GM23338 (cell line): ENCODE results near the gene ADAMTS13. TPM values are rescaled to one million over a fixed set of nuclear protein-coding genes. Genes with fewer than 3 reads are reported as not detected.

Experiments used
- ATAC-seq: fragments of 200-7000 bp; cut with Tn5 transposase; 3 replicates; pipeline ENCODE4 v1.9.1; 2020
- DNase-seq: peaks from one replicate; pipeline ENCODE4 v3.0.0-alpha.2; 2015; ENCODE audit warnings: low spot score
- H2AFZ ChIP-seq: fragments of 200-600 bp; sonication (generic); 2 replicates; pipeline ENCODE4 v1.8.0; 2016; ENCODE audit warnings: antibody characterized with exemption, mild to moderate bottlenecking, moderate library complexity
- H3F3A ChIP-seq: fragments of 200-600 bp; sonication (generic); replicated peaks from 2 replicates; pipeline ENCODE4 v1.8.0; 2017; ENCODE audit warnings: antibody characterized with exemption, mixed run types, low read depth
- H3K27ac ChIP-seq: fragments of 200-600 bp; sonication (generic); 2 replicates; pipeline ENCODE4 v1.6.1; 2016; ENCODE audit warnings: low read depth
- H3K27me3 ChIP-seq: fragments of 200-600 bp; sonication (generic); 2 replicates; pipeline ENCODE4 v1.8.0; 2016; ENCODE audit warnings: mild to moderate bottlenecking, mixed run types, moderate library complexity; ENCODE audit not compliant: insufficient read depth
- H3K36me3 ChIP-seq: fragments of 200-600 bp; sonication (generic); 2 replicates; pipeline ENCODE4 v1.8.0; 2016; ENCODE audit warnings: mild to moderate bottlenecking; ENCODE audit not compliant: insufficient read depth
- H3K4me1 ChIP-seq: fragments of 200-600 bp; sonication (generic); 2 replicates; pipeline ENCODE4 v1.8.0; 2016; ENCODE audit warnings: mild to moderate bottlenecking, moderate library complexity; ENCODE audit not compliant: insufficient read depth
- H3K4me2 ChIP-seq: fragments of 200-600 bp; sonication (generic); 2 replicates; pipeline ENCODE4 v1.7.1; 2017; ENCODE audit warnings: mixed run types
- H3K4me3 ChIP-seq: fragments of 200-600 bp; sonication (generic); 2 replicates; pipeline ENCODE4 v1.6.1; 2016; ENCODE audit warnings: mixed run types
- H3K79me2 ChIP-seq: fragments of 200-600 bp; sonication (generic); replicated peaks from 2 replicates; pipeline ENCODE4 v1.8.0; 2017; ENCODE audit warnings: mild to moderate bottlenecking; ENCODE audit not compliant: insufficient read depth
- H3K9me2 ChIP-seq: fragments of 200-600 bp; sonication (generic); 2 replicates; pipeline ENCODE4 v1.8.0; 2017; ENCODE audit not compliant: insufficient read depth
- H4K20me1 ChIP-seq: fragments of 200-600 bp; sonication (generic); replicated peaks from 2 replicates; pipeline ENCODE4 v1.8.0; 2017; ENCODE audit warnings: mild to moderate bottlenecking; ENCODE audit not compliant: insufficient read depth
- H3K27ac Mint-ChIP-seq: 2 replicates; pipeline ENCODE4 v1.8.0; 2020; ENCODE audit warnings: inconsistent platforms, mild to moderate bottlenecking, moderate library complexity, mixed read lengths
- H3K27me3 Mint-ChIP-seq: 3 replicates; pipeline ENCODE4 v1.8.0; 2022; ENCODE audit warnings: low read depth, mild to moderate bottlenecking, moderate library complexity, mixed read lengths, inconsistent platforms; ENCODE audit not compliant: insufficient read depth, poor library complexity
- H3K36me3 Mint-ChIP-seq: 3 replicates; pipeline ENCODE4 v1.8.0; 2021; ENCODE audit warnings: low read depth, mild to moderate bottlenecking, inconsistent platforms, moderate library complexity, mixed read lengths
- H3K4me1 Mint-ChIP-seq: 3 replicates; pipeline ENCODE4 v1.8.0; 2020; ENCODE audit warnings: mild to moderate bottlenecking, inconsistent platforms, mixed read lengths
- H3K4me3 Mint-ChIP-seq: 3 replicates; pipeline ENCODE4 v1.8.0; 2021; ENCODE audit warnings: moderate library complexity, mild to moderate bottlenecking, inconsistent platforms, mixed read lengths
- H3K9me3 Mint-ChIP-seq: 3 replicates; pipeline ENCODE4 v1.8.0; 2020; ENCODE audit warnings: moderate library complexity, mild to moderate bottlenecking, inconsistent platforms, mixed read lengths
- CTCF ChIP-seq, 2 experiments: fragments of 200-600 bp in 1 of 2; sonication (generic) in 1 of 2; conservative IDR thresholded peaks; 2 replicates each; pipeline versions ENCODE4 v1.5.1 to v1.6.1; 2016 to 2017; ENCODE audit warnings: antibody characterized with exemption in 2 of 2, low read depth in 2 of 2, mild to moderate bottlenecking in 2 of 2, moderate library complexity in 1 of 2
- EZH2 ChIP-seq: fragments of 200-600 bp; sonication (generic); IDR thresholded peaks from one replicate; pipeline ENCODE4 v1.8.0; 2017; ENCODE audit warnings: antibody characterized with exemption, mild to moderate bottlenecking, low read depth; ENCODE audit not compliant: unreplicated experiment
- EZH2phosphoT487 ChIP-seq: fragments of 200-600 bp; sonication (generic); IDR thresholded peaks from one replicate; pipeline ENCODE4 v1.8.1; 2018; ENCODE audit warnings: antibody characterized with exemption; ENCODE audit not compliant: unreplicated experiment
- NANOG ChIP-seq: IDR thresholded peaks from 2 replicates; pipeline ENCODE4 v1.6.1; 2016; ENCODE audit warnings: antibody characterized with exemption, borderline replicate concordance
- POLR2AphosphoS5 ChIP-seq: IDR thresholded peaks from 2 replicates; pipeline ENCODE4 v1.6.1; 2016; ENCODE audit warnings: antibody characterized with exemption, low read depth
- REST ChIP-seq: IDR thresholded peaks from one replicate; pipeline ENCODE4 v1.6.1; 2018; ENCODE audit warnings: antibody characterized with exemption; ENCODE audit not compliant: unreplicated experiment
- STAT1 ChIP-seq: IDR thresholded peaks from one replicate; pipeline ENCODE4 v1.6.1; 2016; ENCODE audit warnings: antibody characterized with exemption; ENCODE audit not compliant: unreplicated experiment
- ZNF114 ChIP-seq: fragments of 250-450 bp; sonication (Bioruptor Pico); IDR thresholded peaks from 2 replicates; pipeline ENCODE4 v1.5.0; 2020; ENCODE audit warnings: mild to moderate bottlenecking, moderate library complexity
- polyA plus RNA-seq: library from polyadenylated mRNA; unstranded; fragments of >200 nt; fragmentation: Nextera tagmentation; extraction: Ambion mirVana; gene quantifications from 2 replicates; pipeline ENCODE4 v1.2.1, GENCODE V29; 2016
- total RNA-seq: library from RNA; depleted of rRNA; stranded (reverse); fragments of >200 nt; shearing (Covaris generic); gene quantifications from 2 replicates; pipeline ENCODE4 v1.2.3, GENCODE V29; 2014
- TF ChIP-seq, protein P1 (sequence below): fragments of 250-450 bp; sonication (Bioruptor Pico); IDR thresholded peaks from 2 replicates; pipeline ENCODE4 v1.5.0; 2020; ENCODE audit warnings: mild to moderate bottlenecking, moderate library complexity
- TF ChIP-seq, protein P2 (sequence below): IDR thresholded peaks from 2 replicates; pipeline ENCODE4 v1.6.1; 2016; ENCODE audit warnings: antibody characterized with exemption

ADAMTS13 gene
- total and polyA plus RNA-seq, 2 experiments from 2014 or later = 6.0 TPM

DNA sequence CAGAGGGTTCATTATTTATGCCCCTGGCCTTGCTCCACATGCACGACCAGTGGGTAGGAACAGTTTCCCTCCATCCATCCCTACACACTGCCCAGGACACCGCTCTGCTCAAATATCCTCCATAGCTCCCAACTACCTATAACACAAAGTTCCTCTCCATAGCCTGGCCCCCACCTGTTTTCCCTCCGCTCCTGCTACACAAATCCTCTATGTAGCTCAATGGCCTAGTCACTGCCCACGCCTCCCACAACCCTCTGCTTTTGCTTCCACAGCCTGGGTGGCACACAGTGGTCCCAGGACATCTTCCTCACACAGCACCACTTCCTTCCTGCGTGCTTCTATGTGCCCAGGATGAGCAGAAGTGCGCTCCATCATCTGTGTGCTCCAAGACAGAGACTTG lies 24.8 kb upstream of the ADAMTS13 start:
- no peaks in the 10 kb centered on the region for H3K36me3 ChIP-seq
- H3K4me3 ChIP-seq = no peak overlapping the region
- ATAC-seq (no peak), DNase-seq (no peak)
- H4K20me1 ChIP-seq = no peaks in the 10 kb centered on the region
- H2AFZ ChIP-seq = no peak overlapping the region
- H3F3A ChIP-seq = no peaks in the 10 kb centered on the region
- H3K4me2 ChIP-seq = no peak overlapping the region
- no peak for TF ChIP-seq EZH2
- no peak for TF ChIP-seq EZH2phosphoT487
- TF ChIP-seq STAT1 = no peak
- TF ChIP-seq, protein P1, sequence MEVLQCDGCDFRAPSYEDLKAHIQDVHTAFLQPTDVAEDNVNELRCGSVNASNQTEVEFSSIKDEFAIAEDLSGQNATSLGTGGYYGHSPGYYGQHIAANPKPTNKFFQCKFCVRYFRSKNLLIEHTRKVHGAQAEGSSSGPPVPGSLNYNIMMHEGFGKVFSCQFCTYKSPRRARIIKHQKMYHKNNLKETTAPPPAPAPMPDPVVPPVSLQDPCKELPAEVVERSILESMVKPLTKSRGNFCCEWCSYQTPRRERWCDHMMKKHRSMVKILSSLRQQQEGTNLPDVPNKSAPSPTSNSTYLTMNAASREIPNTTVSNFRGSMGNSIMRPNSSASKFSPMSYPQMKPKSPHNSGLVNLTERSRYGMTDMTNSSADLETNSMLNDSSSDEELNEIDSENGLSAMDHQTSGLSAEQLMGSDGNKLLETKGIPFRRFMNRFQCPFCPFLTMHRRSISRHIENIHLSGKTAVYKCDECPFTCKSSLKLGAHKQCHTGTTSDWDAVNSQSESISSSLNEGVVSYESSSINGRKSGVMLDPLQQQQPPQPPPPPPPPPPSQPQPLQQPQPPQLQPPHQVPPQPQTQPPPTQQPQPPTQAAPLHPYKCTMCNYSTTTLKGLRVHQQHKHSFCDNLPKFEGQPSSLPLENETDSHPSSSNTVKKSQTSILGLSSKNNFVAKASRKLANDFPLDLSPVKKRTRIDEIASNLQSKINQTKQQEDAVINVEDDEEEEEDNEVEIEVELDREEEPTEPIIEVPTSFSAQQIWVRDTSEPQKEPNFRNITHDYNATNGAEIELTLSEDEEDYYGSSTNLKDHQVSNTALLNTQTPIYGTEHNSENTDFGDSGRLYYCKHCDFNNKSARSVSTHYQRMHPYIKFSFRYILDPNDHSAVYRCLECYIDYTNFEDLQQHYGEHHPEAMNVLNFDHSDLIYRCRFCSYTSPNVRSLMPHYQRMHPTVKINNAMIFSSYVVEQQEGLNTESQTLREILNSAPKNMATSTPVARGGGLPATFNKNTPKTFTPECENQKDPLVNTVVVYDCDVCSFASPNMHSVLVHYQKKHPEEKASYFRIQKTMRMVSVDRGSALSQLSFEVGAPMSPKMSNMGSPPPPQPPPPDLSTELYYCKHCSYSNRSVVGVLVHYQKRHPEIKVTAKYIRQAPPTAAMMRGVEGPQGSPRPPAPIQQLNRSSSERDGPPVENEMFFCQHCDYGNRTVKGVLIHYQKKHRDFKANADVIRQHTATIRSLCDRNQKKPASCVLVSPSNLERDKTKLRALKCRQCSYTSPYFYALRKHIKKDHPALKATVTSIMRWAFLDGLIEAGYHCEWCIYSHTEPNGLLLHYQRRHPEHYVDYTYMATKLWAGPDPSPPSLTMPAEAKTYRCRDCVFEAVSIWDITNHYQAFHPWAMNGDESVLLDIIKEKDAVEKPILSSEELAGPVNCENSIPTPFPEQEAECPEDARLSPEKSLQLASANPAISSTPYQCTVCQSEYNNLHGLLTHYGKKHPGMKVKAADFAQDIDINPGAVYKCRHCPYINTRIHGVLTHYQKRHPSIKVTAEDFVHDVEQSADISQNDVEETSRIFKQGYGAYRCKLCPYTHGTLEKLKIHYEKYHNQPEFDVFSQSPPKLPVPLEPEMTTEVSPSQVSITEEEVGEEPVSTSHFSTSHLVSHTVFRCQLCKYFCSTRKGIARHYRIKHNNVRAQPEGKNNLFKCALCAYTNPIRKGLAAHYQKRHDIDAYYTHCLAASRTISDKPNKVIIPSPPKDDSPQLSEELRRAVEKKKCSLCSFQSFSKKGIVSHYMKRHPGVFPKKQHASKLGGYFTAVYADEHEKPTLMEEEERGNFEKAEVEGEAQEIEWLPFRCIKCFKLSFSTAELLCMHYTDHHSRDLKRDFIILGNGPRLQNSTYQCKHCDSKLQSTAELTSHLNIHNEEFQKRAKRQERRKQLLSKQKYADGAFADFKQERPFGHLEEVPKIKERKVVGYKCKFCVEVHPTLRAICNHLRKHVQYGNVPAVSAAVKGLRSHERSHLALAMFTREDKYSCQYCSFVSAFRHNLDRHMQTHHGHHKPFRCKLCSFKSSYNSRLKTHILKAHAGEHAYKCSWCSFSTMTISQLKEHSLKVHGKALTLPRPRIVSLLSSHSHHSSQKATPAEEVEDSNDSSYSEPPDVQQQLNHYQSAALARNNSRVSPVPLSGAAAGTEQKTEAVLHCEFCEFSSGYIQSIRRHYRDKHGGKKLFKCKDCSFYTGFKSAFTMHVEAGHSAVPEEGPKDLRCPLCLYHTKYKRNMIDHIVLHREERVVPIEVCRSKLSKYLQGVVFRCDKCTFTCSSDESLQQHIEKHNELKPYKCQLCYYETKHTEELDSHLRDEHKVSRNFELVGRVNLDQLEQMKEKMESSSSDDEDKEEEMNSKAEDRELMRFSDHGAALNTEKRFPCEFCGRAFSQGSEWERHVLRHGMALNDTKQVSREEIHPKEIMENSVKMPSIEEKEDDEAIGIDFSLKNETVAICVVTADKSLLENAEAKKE (CRISPR knock-in tag) = no peak
- no peak for TF ChIP-seq REST
- TF ChIP-seq POLR2AphosphoS5 = no peak
- TF ChIP-seq, protein P2, sequence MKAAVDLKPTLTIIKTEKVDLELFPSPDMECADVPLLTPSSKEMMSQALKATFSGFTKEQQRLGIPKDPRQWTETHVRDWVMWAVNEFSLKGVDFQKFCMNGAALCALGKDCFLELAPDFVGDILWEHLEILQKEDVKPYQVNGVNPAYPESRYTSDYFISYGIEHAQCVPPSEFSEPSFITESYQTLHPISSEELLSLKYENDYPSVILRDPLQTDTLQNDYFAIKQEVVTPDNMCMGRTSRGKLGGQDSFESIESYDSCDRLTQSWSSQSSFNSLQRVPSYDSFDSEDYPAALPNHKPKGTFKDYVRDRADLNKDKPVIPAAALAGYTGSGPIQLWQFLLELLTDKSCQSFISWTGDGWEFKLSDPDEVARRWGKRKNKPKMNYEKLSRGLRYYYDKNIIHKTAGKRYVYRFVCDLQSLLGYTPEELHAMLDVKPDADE = no peak
- TF ChIP-seq ZNF114 = no peak
- no peak for TF ChIP-seq NANOG
- no peak for TF ChIP-seq CTCF (conservative IDR thresholded peaks at IDR 0.05; ENCODE audit: low read depth in 2 of 2)
- H3K27me3 Mint-ChIP-seq = peaks cover 17% of the 10 kb centered on the region
- H3K36me3 Mint-ChIP-seq = no peaks in the 10 kb centered on the region
- H3K4me3 Mint-ChIP-seq = no peak overlapping the region
- H3K27me3 ChIP-seq = no peaks in the 10 kb centered on the region
- H3K27ac Mint-ChIP-seq = no peak overlapping the region
- no peak overlapping the region for H3K27ac ChIP-seq
- H3K4me1 ChIP-seq = no peaks in the 10 kb centered on the region
- H3K4me1 Mint-ChIP-seq = no peaks in the 10 kb centered on the region
- H3K79me2 ChIP-seq = no peaks in the 10 kb centered on the region
- H3K9me3 Mint-ChIP-seq = no peaks in the 10 kb centered on the region
- no peaks in the 10 kb centered on the region for H3K9me2 ChIP-seq
